ENCODE data around the gene LAMB4. TPM values are rescaled to one million over a fixed set of nuclear protein-coding genes. Genes with fewer than 3 reads are reported as not detected.

LAMB4 gene
- total and polyA plus RNA-seq, 2 of the 4 experiments (the other 2 are of a cell fraction), result 0.12 to 0.18 TPM

- Histone ChIP-seq H3K9ac (ENCODE audit: low read depth, low read length) (no peak overlapping the region), H3K23ac (ENCODE audit: low read depth, low read length) (no peak overlapping the region), H4K8ac (ENCODE audit: low read depth in 2 of 2, low read length in 2 of 2) (no peak overlapping the region), H2AK9ac (replicated peaks; ENCODE audit: low read depth, low read length, poor library complexity) (no peak overlapping the region), H3K4ac (ENCODE audit: low read depth, low read length) (no peak overlapping the region), H2BK120ac (ENCODE audit: low read depth, low read length) (no peak overlapping the region), H2AFZ (replicated peaks; ENCODE audit: low read length, poor library complexity) (no peak overlapping the region), H3K27ac (ENCODE audit: insufficient read depth, low read length) (no peak overlapping the region), H3K79me1 (ENCODE audit: low read depth in 1 of 2, low read length in 2 of 2) (no peaks in the 10 kb centered on the region), H4K5ac (ENCODE audit: low read depth, low read length) (no peak overlapping the region), H3K18ac (ENCODE audit: low read depth, low read length) (no peak overlapping the region), H4K20me1 (ENCODE audit: insufficient read depth, low read length) (no peaks in the 10 kb centered on the region), H3K4me3 (ENCODE audit: insufficient read depth, low read depth, low read length) (no peak overlapping the region), H3K14ac (replicated peaks; ENCODE audit: low read depth, low read length) (no peak overlapping the region), H2AK5ac (ENCODE audit: low read depth, low read length) (no peak overlapping the region), H3K56ac (ENCODE audit: extremely low read depth, insufficient read depth, low read length) (no peak overlapping the region), H3K4me2 (ENCODE audit: low read depth, low read length) (no peak overlapping the region), H4K91ac (ENCODE audit: insufficient read depth, low read depth, low read length) (no peak overlapping the region), H3K9me1 (ENCODE audit: insufficient read depth, low read length) (no peaks in the 10 kb centered on the region), H2BK20ac (ENCODE audit: low read depth, low read length) (no peak overlapping the region), H3K4me1 (ENCODE audit: control insufficient read depth, insufficient read depth, low read length) (peaks cover 2% of the 10 kb centered on the region; the same call in 1 of the 2 replicates), H3K36me3 (ENCODE audit: control insufficient read depth, insufficient read depth, low read length) (no peaks in the 10 kb centered on the region), H2BK5ac (ENCODE audit: low read depth, low read length, poor library complexity, severe bottlenecking) (no peak overlapping the region), H2BK15ac (ENCODE audit: low read depth, low read length) (no peak overlapping the region), H3K27me3 (ENCODE audit: control insufficient read depth, insufficient read depth, low read length) (no peaks in the 10 kb centered on the region), H3K9me3 (ENCODE audit: control insufficient read depth, insufficient read depth, low read length) (no peaks in the 10 kb centered on the region)
- intact Hi-C loops (cut with micrococcal nuclease), result no loop called here
- ATAC-seq (ENCODE audit: low read depth) (no peak), DNase-seq (no peak)
- no TSS peak for BruUV-seq (replicated peaks)
- in situ Hi-C loops (cut with MboI; ENCODE audit: low sequenced_read_pairs), result loop anchor here (5.0 to 25.0 kb wide), 2 partner anchors 133 to 398 kb away; partner anchors contain the start of genes CBLL1 and LAMB1
- 100% methylated on average over 3 of the region's 7 CpGs; no CpG with 5 or more reads in 1 of the 2 experiments for WGBS, 2 experiments (ENCODE audit: extremely low coverage in 2 of 2, insufficient read length in 1 of 2)
- ChIA-PET POLR2A (ENCODE audit: unreplicated experiment) (no interaction called here), CTCF (interaction anchor here (0.6 kb wide), 1 partner anchor 13 kb away, joined by 3 read pairs; no protein-coding TSS in a partner anchor)
- dilution Hi-C loops (cut with HindIII; ENCODE audit: low sequenced_read_pairs, unreplicated experiment), result loop anchor here (25.0 kb wide), 1 partner anchor 123 kb away; the partner anchor contains the start of gene LAMB1
- TF ChIP-seq RFX5 (IDR thresholded peaks at IDR 0.05; ENCODE audit: low read depth, low read length) (no peak), CEBPB (IDR thresholded peaks at IDR 0.05; ENCODE audit: low read depth, low read length) (no peak), RCOR1 (IDR thresholded peaks at IDR 0.05; ENCODE audit: insufficient replicate concordance, low read length) (no peak), NFE2L2 (IDR thresholded peaks at IDR 0.05; ENCODE audit: low read depth, low read length) (no peak), RAD21 (IDR thresholded peaks at IDR 0.05; ENCODE audit: low read length) (no peak), ELK1 (IDR thresholded peaks at IDR 0.05; ENCODE audit: borderline replicate concordance, low read depth, low read length) (no peak), MAFK (IDR thresholded peaks at IDR 0.05; ENCODE audit: low read depth, low read length) (no peak), USF2 (IDR thresholded peaks at IDR 0.05; ENCODE audit: low read depth, low read length) (no peak), SMC3 (IDR thresholded peaks at IDR 0.05; ENCODE audit: low read depth, low read length) (no peak), MXI1 (IDR thresholded peaks at IDR 0.05; ENCODE audit: borderline replicate concordance, low read depth, low read length) (no peak), FOS (IDR thresholded peaks at IDR 0.05; ENCODE audit: low read depth, low read length) (no peak), CTCF (conservative IDR thresholded peaks at IDR 0.05; ENCODE audit: low read depth, low read length) (no peak), BHLHE40 (IDR thresholded peaks at IDR 0.05; ENCODE audit: low read depth, low read length) (no peak), CHD1 (IDR thresholded peaks at IDR 0.05; ENCODE audit: low read depth, low read length) (no peak), POLR2A (IDR thresholded peaks at IDR 0.05; ENCODE audit: low read depth, low read length) (no peak)
These were observed 5.5 kb upstream of the LAMB4 start for GRCh38 chr7:108135446-108136190.
